Activated naive CD4-positive, alpha-beta T cell treated with Interleukin-2 at 50 U/mL for 16 hours (primary cell): ENCODE measurements around the gene ADM2.
"Not testable (repeated sequence)": the region's sequence is repeated elsewhere in the genome, so short reads cannot be mapped to it uniquely, and the experiment has no call there.

Experiments
- DNase-seq: peaks from one replicate; pipeline ENCODE4 v3.0.0-alpha.2; 2020

ADM2 gene

DNA sequence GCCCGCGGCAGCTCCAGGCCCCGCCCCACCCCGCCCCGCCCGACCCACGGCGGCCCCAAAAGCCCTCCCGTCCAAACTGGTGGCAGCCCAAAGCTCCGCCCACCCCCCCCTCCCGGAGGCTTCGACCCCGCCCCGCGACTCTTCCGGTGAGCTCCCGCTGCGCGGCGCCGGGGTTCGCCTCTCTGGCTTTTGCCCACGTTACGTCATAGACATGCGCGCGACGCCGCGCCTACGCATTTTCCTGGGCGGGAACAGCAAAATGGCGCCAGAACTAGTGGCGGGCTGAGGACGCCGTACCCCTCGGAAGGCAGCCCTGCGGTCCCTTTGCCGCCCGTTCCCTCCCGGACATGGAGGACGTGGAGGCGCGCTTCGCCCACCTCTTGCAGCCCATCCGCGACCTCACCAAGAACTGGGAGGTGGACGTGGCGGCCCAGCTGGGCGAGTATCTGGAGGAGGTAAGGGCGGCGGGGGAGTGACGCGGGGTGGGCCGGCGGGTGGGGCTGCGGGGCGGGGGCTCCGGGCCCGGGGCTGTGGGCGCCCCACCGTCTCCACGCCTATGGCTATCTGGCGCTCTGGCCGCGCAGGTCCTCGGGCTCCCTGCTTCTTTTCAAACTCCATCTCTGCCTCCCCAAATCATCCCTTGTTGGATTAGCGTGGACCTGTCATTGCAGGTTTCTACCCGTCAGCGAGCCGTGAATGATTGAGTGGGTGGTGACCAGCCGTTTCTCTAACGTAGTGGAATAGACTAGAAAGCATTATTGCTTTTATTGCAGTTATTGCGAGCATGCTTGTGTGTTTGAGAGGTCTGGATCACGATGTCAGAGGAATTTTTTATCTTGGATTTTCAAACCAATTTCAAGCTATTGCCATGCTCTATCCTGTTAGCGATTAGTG lies 26.9 kb downstream of the ADM2 start, which contains the start of gene NCAPH2:
NCAPH2 (plus strand) TSS at position 234 of the 894 bp plus-strand sequence; CDS start at position 348, 114 bp downstream.
- peak; percentile 99 for DNase-seq

DNA sequence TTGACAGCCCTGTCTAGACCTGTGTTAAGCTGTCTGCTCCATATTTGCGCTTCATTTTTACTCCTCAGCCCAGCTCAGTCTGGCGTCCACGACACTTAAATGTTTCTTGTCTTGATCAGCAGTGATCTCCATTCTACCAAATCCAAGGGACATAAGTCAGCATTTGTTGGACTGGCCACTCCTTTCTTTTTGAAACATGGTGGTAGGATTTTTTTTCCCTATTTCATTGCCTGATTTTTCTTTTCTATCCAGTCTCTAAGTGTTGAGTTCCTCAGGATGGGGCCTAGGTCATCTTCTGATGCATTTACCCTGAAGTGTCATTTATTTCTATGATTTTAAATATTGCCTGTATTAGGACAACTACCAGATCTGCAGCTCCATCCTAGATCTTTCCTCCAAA lies 27.6 kb downstream of the ADM2 start:
- no peak for DNase-seq

DNA sequence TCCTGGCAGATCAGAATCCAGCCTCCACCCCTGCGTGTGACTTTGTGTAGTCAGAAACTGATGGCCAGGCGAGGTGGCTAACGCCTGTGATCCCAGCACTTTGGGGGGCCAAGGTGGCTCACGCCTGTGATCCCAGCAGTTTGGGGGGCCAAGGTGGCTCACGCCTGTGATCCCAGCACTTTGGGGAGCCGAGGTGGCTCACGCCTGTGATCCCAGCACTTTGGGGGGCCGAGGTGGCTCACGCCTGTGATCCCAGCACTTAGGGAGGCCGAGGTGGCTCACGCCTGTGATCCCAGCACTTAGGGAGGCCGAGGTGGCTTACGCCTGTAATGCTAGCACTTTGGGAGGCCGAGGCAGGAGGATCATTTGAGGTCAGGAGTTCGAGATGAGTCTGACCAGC lies 31.8 kb downstream of the ADM2 start:
- no peak for DNase-seq

DNA sequence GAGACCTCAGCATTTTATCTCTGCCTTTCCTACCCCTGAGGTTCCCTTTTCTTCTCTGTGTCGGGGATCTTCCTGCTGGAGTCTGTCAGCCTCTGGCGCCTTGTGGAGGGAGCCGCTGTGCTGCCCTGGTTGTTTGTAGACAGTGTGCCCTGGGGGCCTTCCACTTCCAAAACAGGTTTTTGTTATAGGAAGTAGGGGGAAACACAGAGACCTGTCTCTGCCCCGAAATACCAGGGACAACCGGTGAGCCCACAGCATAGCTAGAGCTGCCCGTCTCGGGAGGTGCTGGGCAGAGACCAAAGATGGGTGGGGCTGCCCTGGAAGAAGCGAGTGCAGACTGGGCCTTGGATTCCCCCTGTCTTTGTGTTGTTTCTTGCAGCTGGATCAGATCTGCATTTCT lies 34.7 kb downstream of the ADM2 start:
- no peak for DNase-seq

DNA sequence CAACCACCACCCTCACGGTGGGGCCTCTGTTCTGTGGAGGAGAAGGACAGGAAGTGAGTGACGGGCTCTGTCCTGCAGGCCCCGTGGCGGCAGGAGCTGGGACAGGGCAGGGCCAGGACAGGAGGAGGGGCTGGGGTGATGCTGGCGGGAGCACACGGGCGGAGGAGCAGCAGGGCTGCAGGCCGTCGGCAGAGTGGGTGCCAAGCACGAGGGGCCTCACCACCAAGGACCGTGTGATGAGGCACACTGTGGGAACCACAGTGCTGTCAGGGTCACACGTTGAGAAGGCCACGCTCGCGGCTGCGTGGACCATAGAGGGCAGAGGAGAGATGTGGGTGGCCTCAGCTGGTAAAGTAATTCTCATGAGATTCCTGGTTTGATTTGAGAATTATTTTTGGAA lies 35.5 kb downstream of the ADM2 start:
- no peak for DNase-seq

DNA sequence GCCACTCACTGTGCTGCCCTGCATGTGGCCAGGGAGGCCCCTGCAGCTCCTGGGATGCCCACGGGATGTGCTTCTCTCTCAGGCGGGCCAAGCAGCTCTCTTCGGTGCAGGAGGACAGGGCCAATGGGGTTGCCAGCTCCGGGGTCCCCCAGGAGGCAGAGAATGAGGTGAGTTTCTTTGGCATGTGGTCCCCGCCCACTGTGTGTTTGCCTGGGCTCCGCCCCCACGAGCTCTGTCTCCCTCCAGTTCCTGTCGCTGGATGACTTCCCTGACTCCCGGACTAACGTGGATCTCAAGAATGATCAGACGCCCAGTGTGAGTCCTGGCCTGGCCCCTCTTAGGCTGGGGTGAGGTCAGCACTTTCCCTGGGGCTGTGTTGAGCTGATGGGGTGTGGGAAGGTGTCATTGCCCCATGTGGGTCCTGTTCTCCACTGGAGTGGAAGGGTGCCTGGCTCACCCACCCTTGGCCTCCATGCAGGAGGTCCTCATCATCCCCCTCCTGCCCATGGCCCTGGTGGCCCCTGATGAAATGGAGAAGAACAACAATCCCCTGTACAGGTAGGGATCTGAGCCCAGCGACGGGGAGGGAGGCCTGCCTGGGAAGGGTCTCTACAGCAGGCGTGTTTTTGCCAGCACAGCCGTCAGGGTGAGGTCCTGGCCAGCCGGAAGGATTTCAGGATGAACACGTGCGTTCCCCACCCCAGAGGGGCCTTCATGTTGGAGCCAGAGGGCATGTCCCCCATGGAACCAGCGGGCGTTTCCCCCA lies 36.3 kb downstream of the ADM2 start:
- DNase-seq: no peak

DNA sequence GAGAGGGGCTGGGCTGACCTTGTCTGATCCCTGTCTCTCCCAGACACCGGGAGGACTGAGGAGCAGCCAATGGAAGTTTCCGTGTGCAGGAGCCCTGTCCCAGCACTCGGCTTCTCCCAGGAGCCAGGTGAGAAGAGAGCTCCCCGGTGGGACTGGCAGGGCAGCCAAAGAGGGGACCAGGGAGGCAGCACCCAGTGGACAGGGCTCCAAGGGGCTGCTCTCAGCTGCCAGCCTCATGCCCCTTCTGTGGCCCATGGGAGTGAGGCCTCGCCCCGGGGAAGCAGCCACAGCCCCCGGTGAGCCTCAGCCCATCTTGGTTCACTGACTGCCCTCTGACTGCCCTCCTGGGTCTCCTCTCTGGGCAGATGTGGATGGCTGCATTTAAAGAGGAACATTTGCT lies 37.3 kb downstream of the ADM2 start:
- no peak for DNase-seq

DNA sequence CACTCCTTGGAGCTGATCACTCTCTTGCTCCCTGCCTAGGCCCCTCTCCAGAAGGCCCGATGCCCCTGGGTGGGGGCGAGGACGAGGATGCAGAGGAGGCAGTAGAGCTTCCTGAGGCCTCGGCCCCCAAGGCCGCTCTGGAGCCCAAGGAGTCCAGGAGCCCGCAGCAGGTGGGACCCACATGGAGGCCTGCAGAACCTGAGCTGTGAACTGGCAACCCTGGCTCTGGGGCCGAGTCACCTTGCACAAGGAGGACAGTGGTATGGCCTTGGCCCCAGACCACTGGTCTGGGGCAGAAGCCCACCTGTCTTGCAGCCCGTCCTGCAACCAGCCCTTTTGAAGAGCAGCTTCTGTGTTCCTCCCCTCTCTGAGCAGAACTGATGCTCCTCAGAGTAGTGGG lies 37.8 kb downstream of the ADM2 start:
- DNase-seq: no peak

DNA sequence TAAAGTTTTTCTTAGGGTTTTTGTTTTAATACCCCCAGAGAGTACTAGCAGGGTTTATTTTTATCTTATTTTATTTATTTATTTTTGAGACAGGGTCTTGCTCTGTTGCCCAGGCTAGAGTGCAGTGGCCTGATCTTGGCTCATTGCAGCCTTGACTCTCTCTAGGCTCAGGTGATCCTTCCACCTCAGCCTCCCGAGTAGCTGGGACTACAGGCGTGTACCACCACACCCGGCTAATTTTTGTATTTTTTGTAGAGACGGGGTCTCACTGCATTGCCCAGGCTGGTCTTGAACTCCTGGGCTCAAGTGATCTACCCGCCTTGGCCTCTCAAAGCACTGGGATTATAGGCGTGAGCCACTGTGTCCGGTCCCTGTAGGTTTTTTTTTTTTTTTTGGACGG lies 38.8 kb downstream of the ADM2 start:
- not testable (repeated sequence) for DNase-seq

DNA sequence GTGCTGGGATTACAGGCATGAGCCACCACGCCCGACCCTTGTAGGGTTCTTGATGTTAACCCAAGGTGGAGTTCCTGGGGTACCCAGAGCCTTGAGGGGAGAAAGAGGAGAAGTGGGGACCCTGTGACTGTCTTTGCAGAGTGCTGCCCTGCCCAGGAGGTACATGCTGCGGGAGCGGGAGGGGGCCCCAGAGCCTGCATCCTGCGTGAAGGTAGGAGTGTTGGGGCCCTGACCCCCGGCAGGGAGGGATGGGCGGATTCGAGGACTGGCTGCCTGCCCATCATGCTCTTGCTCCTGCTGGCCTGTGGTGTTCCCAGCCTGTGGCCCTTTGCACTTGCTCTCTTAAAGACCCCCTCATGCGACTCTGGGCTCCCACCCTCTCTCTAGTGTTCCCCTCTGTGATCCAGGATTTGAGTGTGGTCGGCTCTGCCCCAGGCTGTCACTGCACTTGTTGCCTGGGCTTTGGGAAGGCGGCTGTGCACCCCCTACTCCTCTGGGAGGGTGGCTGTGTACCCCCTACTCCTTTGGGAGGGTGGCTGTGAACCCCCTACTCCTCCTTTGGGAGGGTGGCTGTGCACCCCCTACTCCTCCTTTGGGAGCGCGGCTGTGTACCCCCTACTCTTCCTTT lies 39.6 kb downstream of the ADM2 start:
- DNase-seq: no peak

DNA sequence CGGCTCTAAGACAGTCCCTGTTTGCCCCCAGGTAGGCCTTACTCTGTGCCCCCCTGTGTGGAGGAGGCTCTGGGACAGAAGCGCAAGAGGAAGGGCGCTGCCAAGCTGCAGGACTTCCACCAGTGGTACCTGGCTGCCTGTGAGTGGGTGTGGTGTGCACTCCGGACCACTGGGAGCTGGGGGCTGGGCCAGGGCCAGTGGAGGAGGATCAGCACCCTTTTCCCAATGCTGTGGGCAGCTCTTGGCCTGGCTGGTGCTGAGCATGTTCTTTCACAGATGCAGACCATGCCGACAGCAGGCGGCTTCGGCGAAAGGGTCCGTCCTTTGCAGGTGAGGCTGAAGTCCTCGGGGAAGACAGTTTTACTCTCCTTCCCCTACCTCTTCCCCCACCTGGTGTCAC lies 40.4 kb downstream of the ADM2 start:
- no peak for DNase-seq

DNA sequence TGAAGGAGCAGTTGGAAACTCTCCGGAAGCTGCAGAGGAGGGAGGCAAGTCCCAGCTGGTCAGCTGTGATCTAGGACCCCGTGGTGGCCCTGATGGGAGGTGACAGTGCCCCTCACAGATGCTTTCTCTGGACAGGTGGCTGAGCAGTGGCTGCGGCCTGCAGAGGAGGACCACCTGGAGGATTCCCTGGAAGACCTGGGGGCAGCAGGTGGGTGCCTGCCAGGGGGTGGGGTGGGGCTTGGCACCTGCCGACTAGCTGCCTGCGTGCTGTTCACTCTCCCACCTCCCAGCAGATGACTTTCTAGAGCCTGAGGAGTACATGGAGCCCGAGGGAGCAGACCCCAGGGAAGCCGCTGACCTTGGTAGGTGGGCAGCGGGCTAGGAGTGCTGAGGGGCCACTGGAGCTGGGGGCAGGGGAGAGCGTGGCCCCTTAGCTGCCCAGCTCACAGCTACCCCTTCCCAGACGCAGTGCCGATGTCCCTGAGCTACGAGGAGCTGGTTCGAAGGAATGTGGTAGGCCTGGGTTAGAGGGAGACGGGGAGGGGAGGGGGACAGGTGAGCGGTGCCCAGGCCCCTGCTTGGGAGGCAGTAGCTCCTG lies 41.0 kb downstream of the ADM2 start:
- DNase-seq: no peak

DNA sequence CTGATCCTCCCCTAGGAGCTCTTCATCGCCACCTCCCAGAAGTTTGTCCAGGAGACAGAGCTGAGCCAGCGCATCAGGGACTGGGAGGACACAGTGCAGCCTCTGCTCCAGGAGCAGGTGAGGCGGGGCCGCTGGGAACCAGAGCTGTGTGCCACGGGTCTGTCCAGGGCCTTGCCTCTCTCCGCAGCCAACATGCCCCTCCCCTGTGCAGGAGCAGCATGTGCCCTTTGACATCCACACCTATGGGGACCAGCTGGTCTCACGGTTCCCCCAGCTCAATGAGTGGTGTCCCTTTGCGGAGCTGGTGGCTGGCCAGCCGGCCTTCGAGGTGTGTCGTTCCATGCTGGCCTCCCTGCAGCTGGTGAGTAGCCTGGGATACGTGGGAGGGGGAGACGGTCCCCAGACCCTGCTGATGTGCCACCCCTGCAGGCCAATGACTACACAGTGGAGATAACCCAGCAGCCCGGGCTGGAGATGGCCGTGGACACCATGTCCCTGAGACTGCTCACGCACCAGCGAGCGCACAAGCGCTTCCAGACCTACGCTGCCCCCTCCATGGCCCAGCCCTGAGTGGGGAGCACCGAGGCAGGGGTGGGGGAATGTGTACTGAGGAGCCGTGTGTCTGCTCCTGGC lies 41.6 kb downstream of the ADM2 start:
- DNase-seq: no peak

DNA sequence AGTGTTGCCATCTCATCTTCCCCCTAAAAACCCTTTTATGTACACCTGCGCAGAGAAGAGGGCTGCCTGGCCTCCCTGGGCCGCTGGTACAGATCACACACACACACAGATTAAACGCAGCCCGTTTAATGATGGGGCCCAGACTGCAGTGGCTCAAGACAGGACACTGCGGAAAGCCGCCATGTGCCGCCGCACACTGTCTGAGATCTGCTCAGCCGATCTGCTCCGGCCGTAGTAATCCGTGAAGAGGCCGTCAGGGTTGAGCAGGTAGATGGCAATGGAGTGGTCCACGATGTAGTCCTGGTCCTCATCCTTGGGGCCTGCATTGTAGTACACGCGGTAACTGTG lies 42.1 kb downstream of the ADM2 start:
- DNase-seq: no peak

DNA sequence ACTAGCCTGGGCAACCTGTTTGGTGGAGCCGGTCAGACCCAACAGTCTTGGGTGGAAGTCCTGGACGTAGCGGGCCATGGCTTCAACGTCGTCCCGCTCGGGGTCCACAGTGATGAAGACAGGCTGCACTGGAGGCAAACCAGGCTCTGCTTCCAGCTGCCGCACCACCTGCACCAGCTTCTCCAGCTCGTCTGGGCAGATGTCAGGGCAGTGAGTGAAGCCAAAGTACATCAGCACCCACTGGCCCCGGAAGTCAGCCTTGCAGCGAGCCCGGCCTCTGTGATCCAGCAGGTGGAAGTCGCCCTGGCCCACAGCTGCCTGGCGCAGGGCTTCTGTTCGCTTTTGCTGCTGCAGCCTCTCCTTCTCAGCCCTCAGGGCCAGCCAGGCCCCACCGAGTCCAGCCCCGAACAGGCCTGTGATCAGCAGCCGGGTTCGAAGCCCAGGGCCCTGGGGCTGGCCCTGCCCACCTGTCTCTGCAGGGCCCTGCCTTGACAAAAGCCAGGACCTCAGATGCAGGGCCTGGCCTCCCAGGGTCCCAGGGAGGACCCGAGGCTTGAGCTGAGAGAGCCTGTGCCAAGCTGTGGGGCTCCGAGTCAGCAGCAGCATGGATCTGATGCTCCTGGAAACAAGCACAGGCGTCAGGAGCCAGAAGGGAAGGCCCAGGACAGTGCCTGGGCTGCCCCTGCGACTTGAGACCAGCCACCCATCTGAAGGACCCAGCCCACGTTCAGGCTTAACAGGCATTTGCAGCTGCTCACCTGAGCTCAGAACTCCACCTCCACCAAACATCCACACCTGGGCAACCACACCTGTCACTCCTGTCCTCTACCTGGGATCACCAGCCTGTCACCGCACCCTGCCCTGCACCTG lies 42.7 kb downstream of the ADM2 start:
- DNase-seq: no peak

DNA sequence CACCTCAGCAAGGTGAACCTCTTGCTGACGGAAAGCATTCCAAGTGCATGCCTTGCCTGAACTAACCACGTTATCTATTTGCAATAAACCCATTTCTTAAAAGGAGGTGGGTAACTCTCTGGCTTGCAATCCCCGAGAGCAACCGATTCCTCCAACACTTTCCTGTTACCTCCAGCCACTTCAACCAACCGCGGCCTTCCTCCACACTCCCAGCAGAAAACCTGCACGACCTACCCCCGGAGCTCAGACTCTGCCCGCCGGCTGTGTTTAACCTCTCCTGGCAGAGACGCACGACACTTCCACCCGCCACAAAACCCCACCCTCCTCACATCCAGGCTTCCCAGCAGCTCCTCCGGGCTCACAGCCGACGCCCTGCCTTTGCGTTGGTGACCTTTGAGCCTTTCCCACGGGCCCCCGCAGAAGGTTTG lies 43.3 kb downstream of the ADM2 start:
- DNase-seq: no peak

DNA sequence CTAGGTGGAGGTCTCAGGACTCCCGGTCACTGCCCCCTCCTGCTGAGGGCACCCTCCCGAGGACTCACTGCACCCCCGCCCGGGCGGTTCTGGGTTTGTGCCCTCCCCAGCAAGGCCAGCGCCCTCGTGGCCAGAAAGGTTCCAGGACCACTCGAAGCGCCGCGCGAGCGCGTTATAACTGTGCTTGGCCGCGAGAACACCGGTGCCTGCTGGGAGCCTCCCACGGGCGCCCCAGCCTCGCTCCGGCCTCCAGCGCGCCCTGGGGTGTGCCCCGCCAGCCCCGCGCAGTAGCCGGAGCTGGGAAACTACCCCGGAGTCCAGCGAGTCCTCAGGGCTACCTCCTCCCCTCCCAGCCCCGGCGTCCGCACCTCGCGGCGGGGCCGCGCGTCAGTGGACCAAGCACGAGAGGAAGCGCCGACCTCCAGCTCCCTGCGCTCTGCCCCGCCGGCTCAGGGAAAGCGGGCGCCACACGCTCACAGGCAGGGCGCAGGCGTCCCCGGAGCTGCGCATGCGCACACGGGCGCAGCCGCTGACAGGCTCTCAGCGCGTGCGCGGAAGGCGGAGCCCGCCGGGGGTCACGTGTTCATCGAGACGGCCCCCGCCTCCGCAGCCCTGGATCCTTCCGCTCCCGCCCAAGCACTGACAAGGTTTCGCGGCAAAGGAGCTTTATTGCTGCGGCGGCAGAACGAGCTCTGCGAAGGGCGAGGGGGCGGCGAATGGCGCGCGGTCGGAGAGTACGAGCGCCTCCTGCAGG lies 43.9 kb downstream of the ADM2 start, which contains the start of gene SCO2:
SCO2 (minus strand) TSS at position 495 of the 754 bp plus-strand sequence. CDS start 1,187 bp downstream, outside the sequence.
- peak; percentile 98 for DNase-seq

DNA sequence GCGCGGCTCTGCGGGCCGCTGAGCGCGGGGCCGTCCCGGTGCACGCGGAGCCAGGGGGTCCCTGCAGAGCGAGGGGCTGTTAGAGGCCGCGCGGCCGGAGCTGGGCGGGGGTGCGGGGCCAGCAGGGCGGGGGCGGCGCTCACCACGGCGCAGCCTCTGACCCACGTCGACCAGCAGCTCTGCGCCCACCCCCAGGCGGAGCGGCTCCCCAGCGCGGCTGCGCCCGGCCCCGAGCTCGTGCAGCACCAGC lies 44.4 kb downstream of the ADM2 start:
- no peak for DNase-seq

DNA sequence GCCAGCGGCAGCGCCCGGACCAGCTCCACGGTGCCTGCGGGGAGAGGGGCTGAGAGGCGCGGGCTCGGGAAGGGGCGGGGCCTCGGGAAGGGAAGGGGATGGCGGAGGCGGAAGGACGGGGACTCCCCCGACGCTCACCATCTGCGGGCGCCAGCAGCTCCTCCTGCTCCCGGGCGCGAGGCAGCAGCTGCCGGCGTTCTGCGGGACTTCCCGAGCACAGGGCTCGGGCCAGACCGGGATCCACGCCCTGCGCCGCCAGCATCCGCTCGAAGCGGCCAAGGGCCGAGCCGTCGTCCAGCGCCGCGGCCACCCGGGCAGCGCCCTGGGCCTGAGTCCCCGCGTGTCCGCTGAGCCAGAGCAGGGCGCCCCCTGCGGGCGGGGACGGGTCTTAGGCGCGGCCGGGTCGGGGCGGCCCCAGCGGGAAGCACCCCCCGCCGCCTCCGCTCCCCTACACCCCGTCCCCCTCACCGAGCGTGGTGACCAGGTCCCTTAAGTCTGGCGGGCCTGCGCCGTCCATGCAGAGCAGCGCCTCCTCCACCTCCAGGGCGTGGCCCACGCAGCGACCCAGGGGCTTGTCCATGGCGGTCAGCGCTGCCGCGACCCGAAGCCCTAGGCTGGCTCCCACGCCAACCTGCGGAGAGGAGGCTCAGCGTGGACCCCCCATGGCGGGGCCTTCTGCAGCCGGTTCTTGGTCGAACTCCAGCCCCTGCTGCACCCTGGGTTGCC lies 44.9 kb downstream of the ADM2 start:
- DNase-seq: peak; percentile 83
